LoVo (cell line): ENCODE results near the gene DTNB.
"Not testable (repeated sequence)": the region's sequence is repeated elsewhere in the genome, so short reads cannot be mapped to it uniquely, and the experiment has no call there.

Source experiments
- DNase-seq: peaks from one replicate; pipeline ENCODE4 v3.0.0-alpha.2; 2016; ENCODE audit warnings: low spot score

Gene DTNB

GRCh38 chr2:25673300-25674076, at the start of gene DTNB:
DTNB (minus strand) TSS chr2:25673577; CDS start chr2:25652660, 20,917 bp downstream.
- DNase-seq, result peak; percentile 74

GRCh38 chr2:25722224-25722623, 48.8 kb upstream of the DTNB start:
- no peak for DNase-seq

GRCh38 chr2:25720575-25720974, 47.2 kb upstream of the DTNB start:
- no peak for DNase-seq

- DNase-seq, result no peak
Measured at GRCh38 chr2:25714740-25715139, 41.4 kb upstream of the DTNB start.

- no peak for DNase-seq
Measured at GRCh38 chr2:25712455-25712854, 39.1 kb upstream of the DTNB start.

- DNase-seq, result no peak
Measured at GRCh38 chr2:25711675-25712354, 38.4 kb upstream of the DTNB start.

GRCh38 chr2:25710750-25711149, 37.4 kb upstream of the DTNB start:
- DNase-seq, result no peak

- no peak for DNase-seq
Measured at GRCh38 chr2:25709349-25709748, 36.0 kb upstream of the DTNB start.

GRCh38 chr2:25707927-25708590, 34.7 kb upstream of the DTNB start:
- DNase-seq, result peak; percentile 21

GRCh38 chr2:25705575-25705974, 32.2 kb upstream of the DTNB start:
- DNase-seq, result not testable (repeated sequence)

GRCh38 chr2:25701801-25702200, 28.4 kb upstream of the DTNB start:
- DNase-seq, result no peak

- peak; percentile 85 for DNase-seq
Measured at GRCh38 chr2:25700221-25700660, 26.9 kb upstream of the DTNB start.

GRCh38 chr2:25699216-25699615, 25.8 kb upstream of the DTNB start:
- DNase-seq, result no peak

GRCh38 chr2:25698752-25699151, 25.4 kb upstream of the DTNB start:
- DNase-seq, result no peak

- no peak for DNase-seq
Measured at GRCh38 chr2:25697559-25698341, 24.4 kb upstream of the DTNB start.

GRCh38 chr2:25692737-25693445, 19.5 kb upstream of the DTNB start:
- DNase-seq, result no peak

GRCh38 chr2:25692143-25692542, 18.8 kb upstream of the DTNB start:
- DNase-seq, result no peak

- DNase-seq, result peak; percentile 37
Measured at GRCh38 chr2:25690058-25690457, 16.7 kb upstream of the DTNB start.

GRCh38 chr2:25688236-25688635, 14.9 kb upstream of the DTNB start:
- DNase-seq, result no peak

- no peak for DNase-seq
Measured at GRCh38 chr2:25685741-25686140, 12.4 kb upstream of the DTNB start.
